Lower leg skin (tissue), 3 donors: ENCODE measurements around the gene RUNX3.

Source experiments
- CTCF ChIP-seq, 3 donors: fragments of 450-650 bp; IDR thresholded peaks; one replicate each; pipeline ENCODE4 v1.5.1; 2016; ENCODE audit warnings: antibody characterized with exemption in 3 of 3, mild to moderate bottlenecking in 3 of 3, moderate library complexity in 2 of 3
- POLR2A ChIP-seq, 2 donors: fragments of 450-650 bp; IDR thresholded peaks; one replicate each; pipeline ENCODE4 v1.6.1; 2016 to 2017; ENCODE audit warnings: antibody characterized with exemption in 2 of 2, mild to moderate bottlenecking in 1 of 2, moderate library complexity in 1 of 2

- TF ChIP-seq POLR2A (IDR thresholded peaks at IDR 0.05) (no peak), CTCF (IDR thresholded peaks at IDR 0.05) (no peak)
These were observed 54.8 kb downstream of the RUNX3 start for GRCh38 chr1:24875257-24875656.
